ENCODE measurements around the gene IL1RAP.

Gene IL1RAP

GRCh38 chr3:190531406-190531805, 17.5 kb downstream of the IL1RAP start:
- TF ChIP-seq, protein P1, sequence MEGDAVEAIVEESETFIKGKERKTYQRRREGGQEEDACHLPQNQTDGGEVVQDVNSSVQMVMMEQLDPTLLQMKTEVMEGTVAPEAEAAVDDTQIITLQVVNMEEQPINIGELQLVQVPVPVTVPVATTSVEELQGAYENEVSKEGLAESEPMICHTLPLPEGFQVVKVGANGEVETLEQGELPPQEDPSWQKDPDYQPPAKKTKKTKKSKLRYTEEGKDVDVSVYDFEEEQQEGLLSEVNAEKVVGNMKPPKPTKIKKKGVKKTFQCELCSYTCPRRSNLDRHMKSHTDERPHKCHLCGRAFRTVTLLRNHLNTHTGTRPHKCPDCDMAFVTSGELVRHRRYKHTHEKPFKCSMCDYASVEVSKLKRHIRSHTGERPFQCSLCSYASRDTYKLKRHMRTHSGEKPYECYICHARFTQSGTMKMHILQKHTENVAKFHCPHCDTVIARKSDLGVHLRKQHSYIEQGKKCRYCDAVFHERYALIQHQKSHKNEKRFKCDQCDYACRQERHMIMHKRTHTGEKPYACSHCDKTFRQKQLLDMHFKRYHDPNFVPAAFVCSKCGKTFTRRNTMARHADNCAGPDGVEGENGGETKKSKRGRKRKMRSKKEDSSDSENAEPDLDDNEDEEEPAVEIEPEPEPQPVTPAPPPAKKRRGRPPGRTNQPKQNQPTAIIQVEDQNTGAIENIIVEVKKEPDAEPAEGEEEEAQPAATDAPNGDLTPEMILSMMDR (IDR thresholded peaks at IDR 0.05; ENCODE audit: low read depth, low read length), result no peak
- Histone ChIP-seq H3K27ac (no peak overlapping the region), H3K4me3 (ENCODE audit: low read depth, low read length) (no peak overlapping the region), H3K9me3 (ENCODE audit: severe bottlenecking) (no peaks in the 10 kb centered on the region), H3K36me3 (no peaks in the 10 kb centered on the region), H3K27me3 (ENCODE audit: insufficient read depth, low read depth, severe bottlenecking) (no peaks in the 10 kb centered on the region)
- no peak for DNase-seq

GRCh38 chr3:190532731-190533203, 18.9 kb downstream of the IL1RAP start:
- TF ChIP-seq, protein P1 (IDR thresholded peaks at IDR 0.05; ENCODE audit: low read depth, low read length), result no peak
- H3K9me3 ChIP-seq (ENCODE audit: severe bottlenecking), result no peaks in the 10 kb centered on the region
- H3K27ac ChIP-seq, result no peak overlapping the region
- no peak for DNase-seq
- no peaks in the 10 kb centered on the region for H3K36me3 ChIP-seq
- H3K4me3 ChIP-seq (ENCODE audit: low read depth, low read length), result no peak overlapping the region
- H3K27me3 ChIP-seq (ENCODE audit: insufficient read depth, low read depth, severe bottlenecking), result no peaks in the 10 kb centered on the region

- no peak overlapping the region for H3K27ac ChIP-seq
- H3K9me3 ChIP-seq (ENCODE audit: severe bottlenecking), result no peaks in the 10 kb centered on the region
- TF ChIP-seq, protein P1 (IDR thresholded peaks at IDR 0.05; ENCODE audit: low read depth, low read length), result no peak
- DNase-seq, result no peak
- no peak overlapping the region for H3K4me3 ChIP-seq (ENCODE audit: low read depth, low read length)
- no peaks in the 10 kb centered on the region for H3K36me3 ChIP-seq
- H3K27me3 ChIP-seq (ENCODE audit: insufficient read depth, low read depth, severe bottlenecking), result no peaks in the 10 kb centered on the region
Observed at GRCh38 chr3:190533511-190534281, 19.8 kb downstream of the IL1RAP start.

- DNase-seq, result no peak
- H3K36me3 ChIP-seq, result no peaks in the 10 kb centered on the region
- TF ChIP-seq, protein P1 (IDR thresholded peaks at IDR 0.05; ENCODE audit: low read depth, low read length), result no peak
- no peak overlapping the region for H3K27ac ChIP-seq
- no peaks in the 10 kb centered on the region for H3K9me3 ChIP-seq (ENCODE audit: severe bottlenecking)
- H3K27me3 ChIP-seq (ENCODE audit: insufficient read depth, low read depth, severe bottlenecking), result no peaks in the 10 kb centered on the region
- no peak overlapping the region for H3K4me3 ChIP-seq (ENCODE audit: low read depth, low read length)
Observed at GRCh38 chr3:190534386-190534785, 20.5 kb downstream of the IL1RAP start.

- TF ChIP-seq, protein P1 (IDR thresholded peaks at IDR 0.05; ENCODE audit: low read depth, low read length), result no peak
Observed at GRCh38 chr3:190534986-190535385, 21.1 kb downstream of the IL1RAP start.

More at GRCh38 chr3:190534986-190535385, 21.1 kb downstream of the IL1RAP start:
- Histone ChIP-seq H3K36me3 (no peaks in the 10 kb centered on the region), H3K27ac (no peak overlapping the region), H3K27me3 (ENCODE audit: insufficient read depth, low read depth, severe bottlenecking) (no peaks in the 10 kb centered on the region), H3K9me3 (ENCODE audit: severe bottlenecking) (no peaks in the 10 kb centered on the region), H3K4me3 (ENCODE audit: low read depth, low read length) (no peak overlapping the region)
- no peak for DNase-seq
